ENCODE data around the gene EXOSC2. TPM values are rescaled to one million over a fixed set of nuclear protein-coding genes. Genes with fewer than 3 reads are reported as not detected.

Gene EXOSC2, protein sequence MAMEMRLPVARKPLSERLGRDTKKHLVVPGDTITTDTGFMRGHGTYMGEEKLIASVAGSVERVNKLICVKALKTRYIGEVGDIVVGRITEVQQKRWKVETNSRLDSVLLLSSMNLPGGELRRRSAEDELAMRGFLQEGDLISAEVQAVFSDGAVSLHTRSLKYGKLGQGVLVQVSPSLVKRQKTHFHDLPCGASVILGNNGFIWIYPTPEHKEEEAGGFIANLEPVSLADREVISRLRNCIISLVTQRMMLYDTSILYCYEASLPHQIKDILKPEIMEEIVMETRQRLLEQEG
- 10 to 100 TPM; 40.5 to 43.4 (median 42.8) TPM for polyA plus RNA-seq (ENCODE audit: insufficient read length in 3 of 3)
- long read RNA-seq, donor 1, partial matches to known transcripts: 7 of 8 reads
- long read RNA-seq, donor 1, other reads (novel, unspliced or antisense): 0 of 8 reads
- long read RNA-seq, donor 2, partial matches to known transcripts: 0 of 5 reads
- long read RNA-seq, donor 2, other reads (novel, unspliced or antisense): 0 of 5 reads
- long read RNA-seq, donor 3, partial matches to known transcripts: 0 of 6 reads
- long read RNA-seq, donor 3, other reads (novel, unspliced or antisense): 0 of 6 reads
- long read RNA-seq, donor 4, partial matches to known transcripts: 14 of 15 reads
- long read RNA-seq, donor 4, other reads (novel, unspliced or antisense): 0 of 15 reads
- long read RNA-seq, donor 5: 0 reads
- long read RNA-seq, donor 6, partial matches to known transcripts: 15 of 20 reads
- long read RNA-seq, donor 6, other reads (novel, unspliced or antisense): 0 of 20 reads
- long read RNA-seq, donor 7, partial matches to known transcripts: 0 of 3 reads
- long read RNA-seq, donor 7, other reads (novel, unspliced or antisense): 0 of 3 reads
- long read RNA-seq, donor 8, transcript EXOSC2-204 (9 exons, 2,040 nt): major isoform, 5 of 10 reads
- long read RNA-seq, donor 8, partial matches to known transcripts: 0 of 10 reads
- long read RNA-seq, donor 8, other reads (novel, unspliced or antisense): 0 of 10 reads
- long read RNA-seq, donor 9, partial matches to known transcripts: 0 of 4 reads
- long read RNA-seq, donor 9, other reads (novel, unspliced or antisense): 0 of 4 reads
- long read RNA-seq, donor 10, partial matches to known transcripts: 0 of 6 reads
- long read RNA-seq, donor 10, other reads (novel, unspliced or antisense): 0 of 6 reads
- long read RNA-seq, donor 11, partial matches to known transcripts: 0 of 5 reads
- long read RNA-seq, donor 11, other reads (novel, unspliced or antisense): 0 of 5 reads
- long read RNA-seq, donor 12, partial matches to known transcripts: 0 of 2 reads
- long read RNA-seq, donor 12, other reads (novel, unspliced or antisense): 0 of 2 reads
- long read RNA-seq, donor 13: 0 reads
- long read RNA-seq, donor 14, partial matches to known transcripts: 0 of 1 reads
- long read RNA-seq, donor 14, other reads (novel, unspliced or antisense): 0 of 1 reads
- long read RNA-seq, donor 15, partial matches to known transcripts: 0 of 7 reads
- long read RNA-seq, donor 15, other reads (novel, unspliced or antisense): 0 of 7 reads
- long read RNA-seq, donor 16, transcript EXOSC2-207 (3 exons, 2,766 nt): minor isoform, 8 of 19 reads
- long read RNA-seq, donor 16, transcript EXOSC2-204 (9 exons, 2,040 nt): major isoform, 9 of 19 reads
- long read RNA-seq, donor 16, partial matches to known transcripts: 0 of 19 reads
- long read RNA-seq, donor 16, other reads (novel, unspliced or antisense): 0 of 19 reads

GRCh38 chr9:130693426-130694191, at the start of gene EXOSC2:
EXOSC2 (plus strand) TSS chr9:130693780; CDS start chr9:130693792, 12 bp downstream.
- DNase-seq (ENCODE audit: extremely low read depth in 1 of 11, low read depth in 9 of 11, low spot score in 4 of 11): peak; percentile 89 to 98 (median 95)

DNA sequence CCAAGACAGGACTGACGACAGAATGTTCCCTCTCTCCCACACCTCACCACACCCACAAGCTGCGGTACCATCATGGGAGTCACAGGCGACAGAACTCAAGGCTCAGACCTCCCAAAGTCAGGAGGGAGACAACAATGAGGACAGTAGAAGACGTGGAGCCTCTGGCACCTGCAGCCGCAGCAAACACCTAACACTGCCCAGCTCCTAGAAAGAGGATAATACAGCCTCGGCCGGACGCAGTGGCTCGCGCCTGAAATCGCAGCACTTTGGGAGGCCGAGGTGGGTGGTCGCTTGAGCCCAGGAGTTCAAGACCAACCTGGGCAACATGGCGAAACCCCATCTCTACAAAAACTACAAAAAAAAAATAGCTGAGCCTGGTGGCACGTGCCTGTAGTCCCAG, 42.4 kb upstream of the EXOSC2 start:
- DNase-seq (ENCODE audit: extremely low read depth in 1 of 11, low read depth in 9 of 11, low spot score in 4 of 11): no peak

DNA sequence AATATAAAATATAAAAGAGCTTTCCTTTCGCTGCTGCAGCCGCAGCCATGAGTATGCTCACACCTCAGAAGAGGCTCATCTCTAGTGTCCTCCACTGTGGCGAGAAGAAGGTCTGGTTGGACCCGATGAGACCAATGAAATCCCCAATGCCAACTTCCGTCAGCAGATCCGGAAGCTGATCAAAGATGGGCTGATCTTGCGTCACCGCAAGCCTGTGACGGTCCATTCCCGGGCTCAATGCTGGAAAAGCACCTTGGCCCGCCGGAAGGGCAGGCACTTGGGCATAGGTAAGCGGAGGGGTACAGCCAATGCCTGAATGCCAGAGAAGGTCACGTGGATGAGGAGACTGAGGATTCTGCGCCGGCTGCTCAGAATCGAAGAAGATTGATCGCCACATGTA, 41.8 kb upstream of the EXOSC2 start:
- no peak for DNase-seq (ENCODE audit: extremely low read depth in 1 of 11, low read depth in 9 of 11, low spot score in 4 of 11)

DNA sequence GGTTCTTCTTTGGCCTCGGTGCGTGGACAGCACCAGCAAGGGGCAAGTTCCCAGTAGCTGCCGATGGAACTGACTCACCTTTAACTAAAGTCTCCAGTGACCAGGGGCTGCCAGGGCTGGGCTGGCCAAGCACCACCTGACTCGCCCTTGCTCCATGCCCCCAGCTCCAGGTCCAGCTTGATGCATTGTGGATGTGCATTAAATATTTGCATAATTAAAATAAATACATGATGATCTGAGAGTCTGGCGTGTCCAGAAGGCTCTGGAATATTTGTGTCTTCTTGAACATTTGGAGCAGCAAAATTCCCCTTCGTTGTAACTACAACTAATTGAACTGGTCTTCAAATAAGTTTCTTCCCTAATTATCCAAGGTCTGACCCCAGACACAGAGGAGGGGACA, 38.7 kb upstream of the EXOSC2 start:
- DNase-seq (ENCODE audit: extremely low read depth in 1 of 11, low read depth in 9 of 11, low spot score in 4 of 11): no peak

DNA sequence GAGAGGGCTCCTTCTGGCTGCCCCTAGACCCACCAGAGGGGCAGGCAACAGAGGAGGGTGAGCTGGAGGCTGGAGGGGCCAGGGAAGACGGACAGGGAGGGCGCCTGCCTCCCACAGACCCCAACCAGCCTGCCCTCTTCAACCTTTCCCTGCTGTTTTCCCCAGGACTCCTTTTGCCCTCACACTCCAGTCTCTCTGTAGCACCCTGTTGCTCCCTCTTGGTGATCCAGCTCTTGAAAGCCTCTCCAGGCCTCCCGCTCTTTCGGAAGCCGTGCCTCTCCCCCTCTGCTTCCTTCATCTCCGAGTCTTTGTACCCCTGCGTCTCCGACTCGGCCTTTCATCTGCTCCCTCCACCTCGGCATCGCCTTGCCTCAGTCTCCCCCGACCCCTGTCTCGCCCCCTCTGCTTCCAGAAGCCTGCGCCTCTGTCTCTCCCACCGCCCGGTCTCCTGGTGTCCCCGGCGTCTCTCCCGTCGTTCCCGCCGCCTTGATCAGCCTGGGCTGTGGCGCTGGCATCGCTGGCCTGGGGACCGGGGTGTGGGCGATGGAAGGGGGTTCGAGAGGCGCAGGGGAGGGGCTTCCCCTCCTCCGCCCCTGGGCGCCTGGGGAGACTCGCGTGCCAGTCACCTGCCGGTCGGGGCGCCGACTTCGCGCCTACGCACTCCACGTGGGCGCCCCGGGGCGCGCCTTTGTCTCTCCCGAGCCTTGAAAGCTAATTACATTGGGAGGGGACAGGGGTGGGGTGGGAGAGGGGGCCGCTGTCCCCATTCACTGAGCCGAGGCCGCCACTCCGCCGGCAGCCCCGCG, 34.5 kb upstream of the EXOSC2 start:
- no peak for DNase-seq (ENCODE audit: extremely low read depth in 1 of 11, low read depth in 9 of 11, low spot score in 4 of 11)

GRCh38 chr9:130659699-130660248, 33.8 kb upstream of the EXOSC2 start:
- DNase-seq (ENCODE audit: extremely low read depth in 1 of 11, low read depth in 9 of 11, low spot score in 4 of 11): no peak

- no peak for DNase-seq (ENCODE audit: extremely low read depth in 1 of 11, low read depth in 9 of 11, low spot score in 4 of 11)
Measured at GRCh38 chr9:130660326-130660682, 33.3 kb upstream of the EXOSC2 start.

DNA sequence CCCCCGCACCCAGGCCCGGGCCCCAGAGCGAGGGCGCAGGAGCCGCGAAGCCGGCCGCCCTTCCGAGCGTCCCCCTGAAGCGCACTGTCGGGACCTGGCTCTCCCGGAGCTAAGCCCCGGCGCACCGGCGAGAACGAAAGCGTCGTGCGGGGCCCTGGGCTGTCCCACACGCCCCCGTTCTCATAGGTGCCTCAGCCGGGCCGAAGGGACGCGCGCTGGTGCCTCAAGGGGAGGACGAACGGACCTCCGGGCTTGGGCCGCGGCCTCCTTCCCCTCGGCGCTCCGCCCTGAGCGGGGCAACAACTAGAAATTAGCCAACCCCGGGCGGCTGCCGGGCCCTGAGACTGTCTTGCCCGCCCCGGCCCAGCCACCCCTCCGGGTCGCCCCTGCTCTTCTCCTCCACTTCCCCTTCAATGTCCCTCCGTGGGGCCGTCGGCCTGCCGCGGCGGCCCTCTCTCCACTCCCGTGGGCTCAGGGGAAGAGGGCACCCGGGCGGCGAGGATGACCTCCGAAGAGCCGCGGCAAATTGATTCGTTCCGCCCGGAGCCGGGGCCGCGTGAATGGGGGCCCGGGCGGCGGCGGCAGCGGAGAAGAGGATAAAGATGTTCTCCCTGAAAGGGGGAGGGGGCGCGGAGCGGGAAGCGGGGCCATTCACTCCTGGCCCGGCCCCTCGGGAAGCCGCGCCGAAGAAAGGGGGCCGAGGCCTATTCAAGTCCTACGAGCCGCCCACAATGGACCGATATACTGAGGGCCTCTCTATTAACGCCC, 32.7 kb upstream of the EXOSC2 start:
- DNase-seq (ENCODE audit: extremely low read depth in 1 of 11, low read depth in 9 of 11, low spot score in 4 of 11): no peak

GRCh38 chr9:130661451-130662098, 32.0 kb upstream of the EXOSC2 start:
- no peak for DNase-seq (ENCODE audit: extremely low read depth in 1 of 11, low read depth in 9 of 11, low spot score in 4 of 11)

- no peak for DNase-seq (ENCODE audit: extremely low read depth in 1 of 11, low read depth in 9 of 11, low spot score in 4 of 11)
Measured at GRCh38 chr9:130662099-130662969, 31.2 kb upstream of the EXOSC2 start.

DNA sequence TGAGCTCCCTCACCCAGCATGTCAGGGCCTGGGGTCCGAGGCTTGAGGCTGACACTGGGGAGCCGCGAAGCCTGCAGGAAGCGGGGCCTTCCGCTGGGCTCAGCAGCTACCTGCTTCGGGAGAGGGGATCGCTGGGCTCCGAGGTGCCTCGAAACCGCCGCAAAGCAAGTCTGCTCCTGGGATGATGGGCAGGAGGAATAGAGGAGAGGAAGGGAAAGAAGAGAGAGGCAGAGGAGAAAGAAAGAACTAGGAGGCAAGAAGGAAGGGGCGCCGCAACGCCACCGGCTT, 30.7 kb upstream of the EXOSC2 start:
- DNase-seq (ENCODE audit: extremely low read depth in 1 of 11, low read depth in 9 of 11, low spot score in 4 of 11): no peak

DNA sequence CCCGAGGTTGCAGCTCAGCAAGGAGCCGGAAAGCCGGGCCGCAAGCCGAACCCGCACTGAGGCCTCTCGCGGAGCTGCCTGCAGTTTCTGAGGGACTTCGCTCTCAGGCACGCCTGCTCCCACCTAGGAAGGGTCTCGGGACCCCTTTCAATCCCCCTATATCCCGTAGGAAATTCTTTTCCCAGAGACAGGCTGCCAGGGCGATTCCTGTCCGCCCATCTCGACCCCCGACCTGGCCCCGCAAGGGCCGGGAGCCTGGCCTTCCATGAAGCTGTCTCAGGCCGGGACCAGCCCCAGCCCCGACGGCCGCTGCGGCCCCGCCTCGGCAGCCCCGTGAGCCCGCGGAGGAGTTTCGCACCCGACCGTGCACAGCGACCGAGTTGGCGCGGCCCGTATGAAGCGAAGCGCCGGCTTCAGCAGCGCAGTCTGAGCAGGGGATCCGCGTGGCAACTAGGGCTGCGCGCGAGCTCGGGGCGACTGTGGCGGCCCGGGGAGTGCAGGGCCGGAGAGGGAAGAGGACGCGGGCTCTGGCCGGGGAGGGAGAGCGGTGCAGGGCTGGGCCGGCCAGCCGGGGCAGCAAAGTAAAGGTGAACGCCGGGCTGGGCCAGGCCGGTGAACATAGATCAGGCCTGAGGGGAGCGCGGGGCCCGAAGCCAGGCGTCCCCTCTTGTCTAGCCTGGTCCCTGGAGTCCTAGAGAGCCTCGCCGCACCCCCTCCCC, 30.2 kb upstream of the EXOSC2 start:
- DNase-seq (ENCODE audit: extremely low read depth in 1 of 11, low read depth in 9 of 11, low spot score in 4 of 11): no peak

GRCh38 chr9:130663977-130664250, 29.7 kb upstream of the EXOSC2 start:
- no peak for DNase-seq (ENCODE audit: extremely low read depth in 1 of 11, low read depth in 9 of 11, low spot score in 4 of 11)

- no peak for DNase-seq (ENCODE audit: extremely low read depth in 1 of 11, low read depth in 9 of 11, low spot score in 4 of 11)
Measured at GRCh38 chr9:130664251-130665028, 29.1 kb upstream of the EXOSC2 start, which contains the start of gene PRDM12. PRDM12 (plus strand) TSS chr9:130664594; CDS start chr9:130664654, 60 bp downstream.
